Lower leg skin (tissue), 4 donors: ENCODE measurements around the gene SLIT3. TPM values are rescaled to one million over a fixed set of nuclear protein-coding genes. Genes with fewer than 3 reads are reported as not detected.

ENCODE experiments used
- DNase-seq, 2 donors: peaks; one replicate each; pipeline ENCODE4 v3.0.0-alpha.2; 2019; ENCODE audit warnings: low spot score in 2 of 2
- H3K4me3 ChIP-seq: fragments of 200-600 bp; sonication (generic); 2 replicates; pipeline ENCODE4 v1.5.1; 2017; ENCODE audit warnings: mild to moderate bottlenecking, low read depth; ENCODE audit not compliant: poor library complexity, severe bottlenecking
- POLR2A ChIP-seq, 2 donors: fragments of 450-650 bp; IDR thresholded peaks; one replicate each; pipeline ENCODE4 v1.6.1; 2016 to 2017; ENCODE audit warnings: antibody characterized with exemption in 2 of 2, mild to moderate bottlenecking in 1 of 2, moderate library complexity in 1 of 2
- WGBS, 2 donors: methylation state at CpG; one replicate each; pipeline ENCODE4 v1.1.5; 2018; 5-methylcytosine and 5-hydroxymethylcytosine counted together
- intact Hi-C: fragments of 100-400 bp; cut with DNase I; formaldehyde crosslinking; loops from one replicate; pipeline ENCODE4 v1.15.0; 2023; ENCODE audit warnings: low total_unique reads
- total RNA-seq, 4 donors: library from RNA; depleted of rRNA; stranded (reverse); fragments of >200 nt; gene quantifications; one replicate each; pipeline ENCODE4 v1.1.0, GENCODE V29; 2016
- TF ChIP-seq, protein P1 (sequence below), 3 donors: fragments of 450-650 bp; IDR thresholded peaks; one replicate each; pipeline ENCODE4 v1.5.1; 2016; ENCODE audit warnings: antibody characterized with exemption in 3 of 3, mild to moderate bottlenecking in 3 of 3, moderate library complexity in 2 of 3

SLIT3 gene
- total RNA-seq, 4 donors from 2014 or later: 12.4 to 66.0 (median 22.8) TPM

DNA sequence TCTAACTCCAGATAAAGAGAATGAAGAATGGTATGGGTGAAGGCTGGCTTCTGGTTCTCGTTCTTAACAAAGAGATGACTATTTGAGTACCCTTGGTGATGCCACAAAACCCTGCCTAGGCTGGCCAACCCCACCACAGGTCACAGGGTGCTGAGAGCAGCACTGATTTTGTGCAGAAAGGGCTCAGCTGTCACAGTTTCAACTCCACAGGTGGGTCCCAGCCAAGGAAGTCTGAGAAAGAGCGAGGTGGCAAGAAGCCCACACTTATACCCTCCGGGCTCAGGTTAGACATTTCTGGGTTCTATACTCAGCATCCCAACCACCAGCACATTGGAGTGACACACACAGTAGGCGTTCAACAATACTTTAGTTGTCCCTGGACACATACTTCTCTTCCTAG, 118.1 kb downstream of the SLIT3 start:
- DNase-seq: peak in 1 of 2 donors; percentile 29
- intact Hi-C loops: no loop called here
- TF ChIP-seq POLR2A (IDR thresholded peaks at IDR 0.05): no peak
- TF ChIP-seq, protein P1, sequence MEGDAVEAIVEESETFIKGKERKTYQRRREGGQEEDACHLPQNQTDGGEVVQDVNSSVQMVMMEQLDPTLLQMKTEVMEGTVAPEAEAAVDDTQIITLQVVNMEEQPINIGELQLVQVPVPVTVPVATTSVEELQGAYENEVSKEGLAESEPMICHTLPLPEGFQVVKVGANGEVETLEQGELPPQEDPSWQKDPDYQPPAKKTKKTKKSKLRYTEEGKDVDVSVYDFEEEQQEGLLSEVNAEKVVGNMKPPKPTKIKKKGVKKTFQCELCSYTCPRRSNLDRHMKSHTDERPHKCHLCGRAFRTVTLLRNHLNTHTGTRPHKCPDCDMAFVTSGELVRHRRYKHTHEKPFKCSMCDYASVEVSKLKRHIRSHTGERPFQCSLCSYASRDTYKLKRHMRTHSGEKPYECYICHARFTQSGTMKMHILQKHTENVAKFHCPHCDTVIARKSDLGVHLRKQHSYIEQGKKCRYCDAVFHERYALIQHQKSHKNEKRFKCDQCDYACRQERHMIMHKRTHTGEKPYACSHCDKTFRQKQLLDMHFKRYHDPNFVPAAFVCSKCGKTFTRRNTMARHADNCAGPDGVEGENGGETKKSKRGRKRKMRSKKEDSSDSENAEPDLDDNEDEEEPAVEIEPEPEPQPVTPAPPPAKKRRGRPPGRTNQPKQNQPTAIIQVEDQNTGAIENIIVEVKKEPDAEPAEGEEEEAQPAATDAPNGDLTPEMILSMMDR (IDR thresholded peaks at IDR 0.05): no peak
- WGBS, 2 donors: 63 to 67% methylated on average over 4 of the region's 4 CpGs
- H3K4me3 ChIP-seq: no peak overlapping the region

- H3K4me3 ChIP-seq: no peak overlapping the region
- intact Hi-C loops: no loop called here
- peak in 1 of 2 donors; percentile 32 for DNase-seq
- 52 to 59% methylated on average over 8 of the region's 8 CpGs for WGBS, 2 donors
- TF ChIP-seq, protein P1 (IDR thresholded peaks at IDR 0.05): no peak
- TF ChIP-seq POLR2A (IDR thresholded peaks at IDR 0.05): no peak
These were observed 119.1 kb downstream of the SLIT3 start for GRCh38 chr5:169181814-169182213.

- TF ChIP-seq, protein P1 (IDR thresholded peaks at IDR 0.05): no peak
- no peak for TF ChIP-seq POLR2A (IDR thresholded peaks at IDR 0.05)
- no peak overlapping the region for H3K4me3 ChIP-seq
- 79 to 86% methylated on average over 3 of the region's 3 CpGs for WGBS, 2 donors
These were observed 122.2 kb downstream of the SLIT3 start for GRCh38 chr5:169178754-169179153.

GRCh38 chr5:169178274-169178673, 122.7 kb downstream of the SLIT3 start:
- peak in 1 of 2 donors; percentile 78 for DNase-seq
- TF ChIP-seq POLR2A (IDR thresholded peaks at IDR 0.05): no peak
- TF ChIP-seq, protein P1 (IDR thresholded peaks at IDR 0.05): no peak
- H3K4me3 ChIP-seq: no peak overlapping the region
- WGBS, 2 donors: 40 to 49% methylated on average over 5 of the region's 5 CpGs
- intact Hi-C loops: no loop called here

More at GRCh38 chr5:169178754-169179153, 122.2 kb downstream of the SLIT3 start:
- intact Hi-C loops: no loop called here
- DNase-seq: peak in 1 of 2 donors; percentile 56

DNA sequence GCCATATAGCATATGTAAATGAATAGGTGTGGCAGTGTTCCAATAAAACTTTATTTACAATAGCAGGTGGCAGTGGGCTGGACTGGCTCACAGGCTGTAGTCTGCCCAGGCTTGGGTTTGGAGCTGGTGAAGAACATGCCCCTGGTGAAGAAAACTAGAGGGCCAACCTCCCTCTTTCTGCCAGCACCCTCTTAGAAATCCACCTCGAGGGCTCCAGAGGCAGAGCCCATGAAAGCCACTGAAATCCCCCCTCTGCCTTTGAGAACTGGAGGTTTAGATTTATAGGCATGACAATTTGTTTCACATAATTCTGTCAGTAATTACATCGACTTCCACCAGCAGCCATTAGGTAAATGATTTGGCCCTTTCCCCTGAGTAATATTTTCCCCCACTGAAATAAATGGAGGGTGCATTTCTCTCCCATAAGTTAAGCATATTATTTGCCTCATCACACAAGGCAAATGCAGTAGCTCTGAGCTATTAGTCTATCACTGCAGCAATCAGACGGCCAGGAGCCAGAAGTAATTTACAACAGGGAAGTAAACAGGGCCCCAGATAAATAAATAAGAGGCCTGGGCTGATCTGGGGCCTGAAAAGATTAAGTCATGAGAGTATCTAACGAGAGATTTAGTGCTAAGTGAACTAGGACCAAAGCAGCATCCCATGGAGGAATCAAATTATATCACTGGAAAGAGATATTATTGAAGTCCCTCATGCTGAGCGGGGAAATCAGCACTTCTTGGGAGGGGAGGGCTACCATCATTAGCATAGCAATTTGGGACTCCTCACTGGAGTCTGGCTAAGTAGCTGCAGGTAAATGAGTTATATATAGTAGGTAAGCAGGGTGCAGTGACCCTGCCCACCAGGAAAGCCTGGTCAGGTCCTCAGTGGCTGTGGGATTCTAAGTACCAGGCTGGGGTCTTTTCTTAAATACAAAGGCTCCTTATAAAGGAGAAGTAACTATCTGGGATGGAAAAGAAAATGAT, 123.9 kb downstream of the SLIT3 start:
- DNase-seq: peak in 1 of 2 donors; percentile 53
- 70 to 73% methylated on average over 5 of the region's 5 CpGs for WGBS, 2 donors
- intact Hi-C loops: no loop called here
- no peak overlapping the region for H3K4me3 ChIP-seq
- no peak for TF ChIP-seq POLR2A (IDR thresholded peaks at IDR 0.05)
- TF ChIP-seq, protein P1 (IDR thresholded peaks at IDR 0.05): no peak
